ENCODE measurements around the gene DDT.
A peak's percentile ranks its signal among the peaks of the same experiment; 100 is the strongest.
"Not testable (repeated sequence)": the region's sequence is repeated elsewhere in the genome, so short reads cannot be mapped to it uniquely, and the experiment has no call there.

The DDT gene

GRCh38 chr22:23986538-23987178 is 12.4 kb upstream of the DDT start:
- not testable (repeated sequence) for DNase-seq

- DNase-seq, result not testable (repeated sequence)
Measured at GRCh38 chr22:23986089-23986488, 11.8 kb upstream of the DDT start.

GRCh38 chr22:23984430-23984829 is 10.2 kb upstream of the DDT start:
- DNase-seq, result peak; percentile 14

- not testable (repeated sequence) for DNase-seq
Measured at GRCh38 chr22:23980567-23980966, 6.3 kb upstream of the DDT start.

- DNase-seq, result not testable (repeated sequence)
Measured at GRCh38 chr22:23979557-23980240, 5.5 kb upstream of the DDT start, which contains the start of gene GSTT2. GSTT2 (plus strand) TSS chr22:23980134.

- not testable (repeated sequence) for DNase-seq
Measured at GRCh38 chr22:23977304-23977703, 3.1 kb upstream of the DDT start.

GRCh38 chr22:23974836-23975352 is 653 bp upstream of the DDT start:
- DNase-seq, result not testable (repeated sequence)

GRCh38 chr22:23971927-23972326 is 2.3 kb downstream of the DDT start:
- DNase-seq, result not testable (repeated sequence)

- no peak for DNase-seq
Measured at GRCh38 chr22:23970816-23971486, 3.3 kb downstream of the DDT start.

- no peak for DNase-seq
Measured at GRCh38 chr22:23970201-23970641, 4.0 kb downstream of the DDT start.

- no peak for DNase-seq
Measured at GRCh38 chr22:23969071-23969470, 5.2 kb downstream of the DDT start.

- DNase-seq, result not testable (repeated sequence)
Measured at GRCh38 chr22:23966568-23966967, 7.7 kb downstream of the DDT start, which contains the start of gene DDTL. DDTL (plus strand) TSS chr22:23966888; CDS start chr22:23966915, 27 bp downstream.

GRCh38 chr22:23966094-23966493 is 8.1 kb downstream of the DDT start:
- DNase-seq, result not testable (repeated sequence)

GRCh38 chr22:23961084-23961771 is 13.0 kb downstream of the DDT start, which contains the start of gene GSTT2B:
GSTT2B (minus strand) TSS chr22:23961195; CDS start chr22:23961131, 64 bp downstream.
- DNase-seq, result not testable (repeated sequence)

GRCh38 chr22:23956301-23956900 is 17.8 kb downstream of the DDT start:
- peak; percentile 59 for DNase-seq

- not testable (repeated sequence) for DNase-seq
Measured at GRCh38 chr22:23955886-23956285, 18.4 kb downstream of the DDT start.

GRCh38 chr22:23954991-23955305 is 19.3 kb downstream of the DDT start:
- not testable (repeated sequence) for DNase-seq

GRCh38 chr22:23954193-23954990 is 19.8 kb downstream of the DDT start:
- DNase-seq, result not testable (repeated sequence)

GRCh38 chr22:23953485-23953884 is 20.8 kb downstream of the DDT start:
- DNase-seq, result not testable (repeated sequence)

GRCh38 chr22:23952794-23953405 is 21.3 kb downstream of the DDT start:
- not testable (repeated sequence) for DNase-seq

- not testable (repeated sequence) for DNase-seq
Measured at GRCh38 chr22:23951383-23951782, 22.9 kb downstream of the DDT start.

Measured in NCI-H1105 (cell line).